ENCODE measurements around the gene PIPOX.

- TF ChIP-seq POLR2AphosphoS5 (IDR thresholded peaks at IDR 0.05) (no peak), POLR2A (IDR thresholded peaks at IDR 0.05; ENCODE audit: low read depth) (no peak)
- TF ChIP-seq, protein P1, sequence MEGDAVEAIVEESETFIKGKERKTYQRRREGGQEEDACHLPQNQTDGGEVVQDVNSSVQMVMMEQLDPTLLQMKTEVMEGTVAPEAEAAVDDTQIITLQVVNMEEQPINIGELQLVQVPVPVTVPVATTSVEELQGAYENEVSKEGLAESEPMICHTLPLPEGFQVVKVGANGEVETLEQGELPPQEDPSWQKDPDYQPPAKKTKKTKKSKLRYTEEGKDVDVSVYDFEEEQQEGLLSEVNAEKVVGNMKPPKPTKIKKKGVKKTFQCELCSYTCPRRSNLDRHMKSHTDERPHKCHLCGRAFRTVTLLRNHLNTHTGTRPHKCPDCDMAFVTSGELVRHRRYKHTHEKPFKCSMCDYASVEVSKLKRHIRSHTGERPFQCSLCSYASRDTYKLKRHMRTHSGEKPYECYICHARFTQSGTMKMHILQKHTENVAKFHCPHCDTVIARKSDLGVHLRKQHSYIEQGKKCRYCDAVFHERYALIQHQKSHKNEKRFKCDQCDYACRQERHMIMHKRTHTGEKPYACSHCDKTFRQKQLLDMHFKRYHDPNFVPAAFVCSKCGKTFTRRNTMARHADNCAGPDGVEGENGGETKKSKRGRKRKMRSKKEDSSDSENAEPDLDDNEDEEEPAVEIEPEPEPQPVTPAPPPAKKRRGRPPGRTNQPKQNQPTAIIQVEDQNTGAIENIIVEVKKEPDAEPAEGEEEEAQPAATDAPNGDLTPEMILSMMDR (IDR thresholded peaks at IDR 0.05), result no peak
These were observed 1.9 kb upstream of the PIPOX start for GRCh38 chr17:29041091-29041490.
